Germinal center (tissue), 1 donor: ENCODE data around the gene SNAPC2.
"Not testable (repeated sequence)": the region's sequence is repeated elsewhere in the genome, so short reads cannot be mapped to it uniquely, and the experiment has no call there.

Experiments used
- DNase-seq: peaks from one replicate; pipeline ENCODE4 v3.0.0; 2012; ENCODE audit warnings: mixed read lengths, low spot score

SNAPC2 gene

GRCh38 chr19:7909471-7910067, 10.6 kb upstream of the SNAPC2 start:
- no peak for DNase-seq

DNA sequence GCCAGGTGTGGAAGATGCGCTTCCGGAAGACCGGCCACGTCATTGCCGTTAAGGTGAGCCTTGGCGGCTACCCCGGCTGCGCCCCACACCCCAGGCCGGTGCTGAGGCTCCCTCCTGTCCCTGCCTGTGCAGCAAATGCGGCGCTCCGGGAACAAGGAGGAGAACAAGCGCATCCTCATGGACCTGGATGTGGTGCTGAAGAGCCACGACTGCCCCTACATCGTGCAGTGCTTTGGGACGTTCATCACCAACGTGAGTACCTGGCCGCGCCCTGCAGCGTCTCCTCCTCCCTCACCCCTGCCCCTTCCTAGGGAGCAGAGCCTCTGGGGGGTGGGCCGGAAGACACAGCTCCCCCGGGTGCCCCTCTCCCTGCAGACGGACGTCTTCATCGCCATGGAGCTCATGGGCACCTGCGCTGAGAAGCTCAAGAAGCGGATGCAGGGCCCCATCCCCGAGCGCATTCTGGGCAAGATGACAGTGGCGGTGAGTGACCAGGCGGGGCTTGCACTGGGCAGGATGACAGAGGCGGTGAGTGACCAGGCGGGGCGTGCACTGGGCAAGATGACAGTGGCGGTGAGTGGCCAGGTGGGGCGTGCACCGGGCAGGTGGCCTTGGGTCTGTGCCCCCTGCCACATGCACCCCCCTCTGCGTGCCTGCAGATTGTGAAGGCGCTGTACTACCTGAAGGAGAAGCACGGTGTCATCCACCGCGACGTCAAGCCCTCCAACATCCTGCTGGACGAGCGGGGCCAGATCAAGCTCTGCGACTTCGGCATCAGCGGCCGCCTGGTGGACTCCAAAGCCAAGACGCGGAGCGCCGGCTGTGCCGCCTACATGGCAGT, 9.6 kb upstream of the SNAPC2 start:
- DNase-seq = no peak

- DNase-seq = no peak
These were observed 8.5 kb upstream of the SNAPC2 start for GRCh38 chr19:7911508-7912143.

DNA sequence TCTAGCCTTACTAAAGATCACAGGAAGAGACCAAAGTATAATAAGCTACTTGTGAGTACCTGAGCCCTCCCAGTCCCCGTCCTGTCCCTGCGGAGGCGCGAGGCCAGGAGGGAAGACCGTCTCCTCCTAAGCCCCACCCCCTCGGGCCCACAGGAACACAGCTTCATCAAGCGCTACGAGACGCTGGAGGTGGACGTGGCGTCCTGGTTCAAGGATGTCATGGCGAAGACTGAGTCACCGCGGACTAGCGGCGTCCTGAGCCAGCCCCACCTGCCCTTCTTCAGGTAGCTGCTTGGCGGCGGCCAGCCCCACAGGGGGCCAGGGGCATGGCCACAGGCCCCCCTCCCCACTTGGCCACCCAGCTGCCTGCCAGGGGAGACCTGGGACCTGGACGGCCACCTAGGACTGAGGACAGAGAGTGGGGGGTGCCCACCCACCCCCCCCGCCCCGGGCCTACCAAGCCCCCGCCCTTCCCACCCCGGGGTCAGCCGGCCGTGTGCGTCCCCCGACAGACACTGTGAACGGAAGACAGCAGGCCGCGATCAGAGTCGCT, 7.9 kb upstream of the SNAPC2 start:
- DNase-seq = no peak

- no peak for DNase-seq
These were observed 7.2 kb upstream of the SNAPC2 start for GRCh38 chr19:7912697-7913564.

DNA sequence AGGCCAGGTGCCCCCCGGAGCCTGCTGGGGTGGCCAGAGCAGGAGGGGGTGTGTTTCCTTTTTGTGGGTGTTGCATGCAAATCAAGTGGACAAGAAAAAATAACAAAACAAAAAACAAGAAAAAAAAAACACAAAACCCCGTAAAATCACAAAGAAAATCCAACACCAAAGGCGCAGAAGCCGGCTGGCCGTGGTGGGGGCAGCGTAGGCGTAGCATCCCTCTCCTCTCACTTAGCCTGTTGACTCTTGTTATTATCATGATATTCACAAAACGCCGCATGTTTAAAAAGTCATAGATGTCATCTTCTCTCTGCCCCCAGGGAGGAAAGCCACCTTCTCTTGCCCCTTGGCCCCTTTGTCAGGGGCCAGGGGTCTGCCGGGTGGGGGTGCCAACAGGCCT, 6.5 kb upstream of the SNAPC2 start:
- DNase-seq = no peak

DNA sequence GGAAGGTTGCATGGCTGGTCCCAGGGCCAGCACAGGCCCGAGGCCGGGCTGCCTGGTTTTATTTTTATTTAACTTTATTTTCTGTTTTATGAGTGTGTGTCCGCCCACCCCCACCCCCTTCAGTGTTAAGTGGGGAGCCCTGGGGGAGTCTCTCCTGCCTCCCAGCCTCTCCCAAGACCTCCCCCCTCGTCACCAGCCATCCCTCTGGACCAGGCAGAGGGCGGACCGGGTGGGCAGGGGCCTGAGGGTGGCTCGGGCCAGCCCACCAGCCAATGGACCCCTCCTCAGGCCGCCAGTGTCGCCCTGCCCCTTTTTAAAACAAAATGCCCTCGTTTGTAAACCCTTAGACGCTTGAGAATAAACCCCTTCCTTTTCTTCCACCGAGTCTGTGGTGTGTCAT, 6.0 kb upstream of the SNAPC2 start:
- no peak for DNase-seq

DNA sequence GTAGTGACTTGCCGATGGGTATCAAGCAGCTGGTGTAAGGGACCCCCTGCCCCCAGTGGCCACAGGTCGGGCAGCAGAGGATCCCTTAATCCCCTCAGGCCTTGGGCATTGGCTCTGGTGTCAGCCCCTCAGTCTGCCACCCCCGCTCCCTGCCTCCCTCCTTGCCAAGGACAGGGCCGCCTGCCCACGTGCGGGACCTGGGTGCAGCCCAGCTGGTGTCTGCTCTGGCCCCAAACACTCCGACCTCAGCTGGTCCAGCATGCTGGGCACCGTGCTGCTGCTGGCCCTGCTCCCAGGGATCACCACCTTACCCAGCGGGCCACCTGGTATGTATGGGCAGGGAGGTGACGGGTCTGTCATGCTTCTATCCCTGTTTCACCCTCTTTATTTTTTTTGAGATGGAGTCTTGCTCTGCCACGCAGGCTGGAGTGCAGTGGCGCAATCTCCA, 5.5 kb upstream of the SNAPC2 start, which contains the start of gene TGFBR3L:
Gene TGFBR3L (plus strand): TSS at position 233 of the 448 bp plus-strand sequence.
- DNase-seq = no peak

DNA sequence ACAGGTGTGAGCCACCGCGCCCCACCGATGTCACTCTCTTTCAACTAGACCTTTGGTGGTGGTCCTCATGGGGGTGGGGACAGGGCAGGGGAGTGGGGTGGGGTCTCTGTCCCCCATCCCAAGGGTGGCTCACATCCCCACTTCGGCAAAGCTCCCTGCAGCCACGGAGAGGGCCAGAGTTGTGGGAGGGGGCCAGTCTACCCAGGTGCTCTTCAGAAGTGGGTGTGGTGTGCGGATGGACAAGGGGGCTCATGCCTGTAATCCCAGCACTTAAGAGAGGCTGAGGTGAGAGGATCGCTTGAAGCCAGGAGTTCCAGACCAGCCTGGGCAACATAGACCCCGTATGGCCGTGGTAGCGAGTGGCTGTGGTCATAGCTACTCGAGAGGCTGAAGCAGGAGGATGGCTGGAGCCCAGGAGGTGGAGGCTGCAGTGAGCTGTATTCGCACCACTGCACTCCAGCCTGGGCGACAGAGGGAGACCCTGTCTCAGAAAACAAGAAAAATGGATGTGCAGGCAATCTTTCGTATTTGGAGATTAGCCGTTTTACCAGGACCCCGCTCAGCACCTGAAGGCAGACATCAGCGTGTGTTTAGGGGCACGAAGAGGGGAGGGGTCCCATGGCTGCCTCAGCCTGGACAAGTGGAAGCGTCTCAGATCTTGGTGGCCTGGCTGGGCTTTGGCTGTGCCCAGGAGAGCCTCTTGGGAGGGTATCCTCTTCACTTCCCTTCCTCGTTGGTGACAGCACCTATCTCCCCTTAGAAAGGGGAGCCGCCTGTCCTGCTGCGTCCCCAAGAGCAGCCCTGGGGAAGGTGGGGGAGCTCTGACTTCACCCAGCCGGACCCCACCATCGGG, 4.7 kb upstream of the SNAPC2 start:
- no peak for DNase-seq

- peak; percentile 38 for DNase-seq
These were observed 3.8 kb upstream of the SNAPC2 start for GRCh38 chr19:7916103-7916954.

- no peak for DNase-seq
These were observed 3.2 kb upstream of the SNAPC2 start for GRCh38 chr19:7916955-7917266.

GRCh38 chr19:7917267-7918061, 2.7 kb upstream of the SNAPC2 start:
- peak; percentile 55 for DNase-seq

GRCh38 chr19:7918062-7918614, 2.0 kb upstream of the SNAPC2 start:
- not testable (repeated sequence) for DNase-seq

DNA sequence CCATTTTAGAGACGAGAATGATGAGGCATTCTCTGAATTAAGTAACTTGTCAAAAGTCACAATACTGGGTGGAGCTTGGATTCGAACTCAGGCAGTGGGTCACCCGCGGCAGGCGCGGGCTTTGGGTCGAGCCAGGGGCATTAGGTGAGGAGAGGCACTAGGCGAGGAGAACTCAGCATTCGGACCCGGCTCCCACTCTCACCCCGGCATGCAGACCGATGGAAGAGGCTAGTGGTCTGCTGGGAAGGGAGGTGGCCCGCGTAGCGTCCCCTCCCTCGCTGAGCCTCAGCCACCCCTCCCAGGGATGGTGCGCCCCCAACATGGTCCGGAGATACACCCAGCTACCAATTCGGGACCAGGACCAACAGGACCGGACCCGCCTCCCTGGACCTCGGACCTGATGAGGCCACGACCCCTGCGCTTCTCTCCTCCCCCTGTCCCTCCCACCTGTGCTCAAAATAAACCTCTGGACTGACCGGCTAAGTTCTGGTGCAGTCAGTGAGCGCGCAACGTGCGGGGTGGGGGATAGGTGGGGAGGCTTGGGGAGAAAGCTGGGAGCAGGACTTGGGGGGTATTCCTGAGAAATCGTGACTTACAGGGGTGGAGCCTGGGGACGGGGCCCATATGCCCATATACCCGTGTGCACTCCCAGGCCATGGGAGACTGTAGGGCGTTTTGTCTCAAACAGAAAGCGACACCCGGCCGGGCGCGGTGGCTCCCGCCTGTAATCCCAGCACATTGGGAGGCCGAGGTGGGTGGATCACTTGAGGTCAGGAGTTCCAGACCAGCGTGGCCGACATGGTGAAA, 1.3 kb upstream of the SNAPC2 start:
- no peak for DNase-seq

- peak; percentile 97 for DNase-seq
These were observed 572 bp downstream of the SNAPC2 start for GRCh38 chr19:7920519-7921301.

DNA sequence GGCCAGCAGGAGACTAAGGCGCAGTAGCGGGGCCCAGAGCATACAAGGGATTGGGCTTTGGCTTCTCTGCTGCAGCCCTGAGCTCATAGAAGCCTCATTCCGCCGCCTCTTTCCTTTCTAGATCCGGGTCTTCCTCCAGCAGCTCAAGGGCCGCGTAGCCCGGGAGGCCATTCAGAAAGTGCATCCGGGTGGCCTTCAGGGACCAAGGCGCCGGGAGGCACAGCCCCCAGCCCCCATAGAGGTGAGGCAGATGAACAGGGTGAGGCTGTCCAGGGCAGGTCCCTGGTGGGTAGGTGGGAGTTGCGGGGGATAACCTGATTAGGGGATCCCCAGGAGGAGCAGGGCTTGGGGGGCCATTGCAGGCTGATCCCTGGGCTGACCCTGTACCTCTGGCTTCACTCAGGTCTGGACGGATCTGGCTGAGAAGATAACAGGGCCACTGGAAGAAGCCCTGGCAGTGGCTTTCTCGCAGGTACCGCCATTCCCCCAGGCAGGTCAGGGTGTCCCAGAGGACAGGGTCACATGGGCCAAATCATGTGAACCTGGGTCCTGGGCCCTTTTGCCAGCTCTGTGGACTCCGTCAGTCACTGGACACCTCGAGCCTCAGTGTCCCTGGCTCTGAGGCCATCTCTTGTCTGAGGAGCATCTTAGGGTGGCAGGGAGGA, 1.3 kb downstream of the SNAPC2 start:
- no peak for DNase-seq
